Heart right ventricle (tissue), 16 donors: ENCODE results near the gene FRY. TPM values are rescaled to one million over a fixed set of nuclear protein-coding genes. Genes with fewer than 3 reads are reported as not detected.

Experiments
- ATAC-seq, 8 donors: fragments of 200-7000 bp; cut with Tn5 transposase; one replicate each; pipeline ENCODE4 v1.9.1; 2020; ENCODE audit warnings: mild to moderate bottlenecking in 8 of 8, moderate library complexity in 8 of 8, moderate number of reproducible peaks in 1 of 8
- DNase-seq, 2 donors: peaks; one replicate each; pipeline ENCODE4 v3.0.0-alpha.2; 2020
- H3K27ac ChIP-seq, 10 donors: fragments of 200-600 bp; sonication (generic) in 2 of 10; one replicate each; pipeline versions ENCODE4 v1.5.0 to v1.8.0; 2020 to 2022; ENCODE audit warnings: mild to moderate bottlenecking in 3 of 10
- H3K27me3 ChIP-seq, 7 donors: fragments of 200-600 bp; one replicate each; pipeline ENCODE4 v1.8.0; 2021 to 2022; ENCODE audit warnings: mild to moderate bottlenecking in 2 of 7
- H3K36me3 ChIP-seq, 9 donors: fragments of 200-600 bp; sonication (generic) in 1 of 9; one replicate each; pipeline versions ENCODE4 v1.5.0 to v1.8.0; 2020 to 2022; ENCODE audit warnings: mild to moderate bottlenecking in 2 of 9
- H3K4me1 ChIP-seq, 9 donors: fragments of 200-600 bp; sonication (generic) in 1 of 9; one replicate each; pipeline versions ENCODE4 v1.5.0 to v1.8.0; 2020 to 2022; ENCODE audit warnings: mild to moderate bottlenecking in 4 of 9
- H3K4me3 ChIP-seq, 10 donors: fragments of 200-600 bp; sonication (generic) in 2 of 10; one replicate each; pipeline versions ENCODE4 v1.5.0 to v1.8.0; 2020 to 2022; ENCODE audit warnings: mild to moderate bottlenecking in 7 of 10, moderate library complexity in 2 of 10
- H3K9me3 ChIP-seq, 11 donors: fragments of 200-600 bp in 10 of 11; sonication (generic) in 2 of 11; one replicate each; pipeline versions ENCODE4 v1.5.0 to v1.8.0; 2013 to 2022; ENCODE audit warnings: mild to moderate bottlenecking in 2 of 11, control low read depth in 1 of 11, moderate library complexity in 1 of 11
- CTCF ChIP-seq, 9 donors: fragments of 200-600 bp; sonication (generic) in 2 of 9; IDR thresholded peaks; one replicate each; pipeline versions ENCODE4 v1.5.0 to v1.8.0; 2021 to 2022; ENCODE audit warnings: antibody characterized with exemption in 9 of 9, mild to moderate bottlenecking in 5 of 9, moderate library complexity in 1 of 9
- whole genome bisulfite sequencing, 2 donors: extraction: QIAGEN DNeasy Blood & Tissue Kit; methylation state at CpG; one replicate each; pipeline ENCODE4 v1.1.7; 2013; ENCODE audit warnings: inconsistent platforms in 1 of 2; 5-methylcytosine and 5-hydroxymethylcytosine counted together
- intact Hi-C, 10 donors: fragments of 100-400 bp; cut with DNase I; formaldehyde crosslinking; loops; one replicate each; pipeline versions ENCODE4 v1.11.1 to v1.14.2; 2022
- polyA plus RNA-seq, 2 donors: library from polyadenylated mRNA; stranded (reverse); fragments of 200-250 nt; gene quantifications; one replicate each; pipeline ENCODE4 v1.2.3, GENCODE V29; 2013
- total RNA-seq, 10 donors: library from RNA; stranded (reverse); fragmentation: NEBNext Ultra II Directional in 3 of 10; extraction: Animal tissue kit (Norgen Biotek cat#: 25700) in 3 of 10; gene quantifications; one replicate each; pipeline versions ENCODE4 v1.2.1 to v1.2.4, GENCODE V29; 2021 to 2023
- donor health status: Arrhythmogenic right ventricular cardiomyopathy.
- donor health status: ischemic (EF 13 %, LVEDD 7.1; RV severe dilation, severe dysfunction).
- donor health status: healthy with polysubstance abuse.
- donor health status: DM: no; HTN: yes; CAD: no.
- donor health status: DM: no; HTN: no; CAD: no.
- donor health status: ischemic (EF 25% LVEDD 6.9; RV normal size, moderate dysfunction).
- donor health status: ischemic (EF 25% LVEDD 5.7; RV mildly dilated, moderate dysfunction).
- donor health status: healthy.
- donor health status: DM: yes; HTN: yes; CAD: no.
- donor health status: Ischemic cardiomyopathy.
- donor health status: ischemic (EF 35%, LVEDD 5.7; RV mildly dilated, moderate dysfunction).
- donor health status: nonischemic (EF 11% LVEDD 7.7; RV severe dilation, severe dysfunction).
- donor health status: DM: yes; HTN: yes; CAD: no.
- donor health status: PGD.
- donor health status: ischemic (EF 29% LVEDD 5.4; RV normal size, mild dysfunction).
- donor health status: nonischemic (EF 23%, LVEDD 6.1; RV moderate dilation, normal function).

Gene FRY
- total and polyA plus RNA-seq, 12 donors, result 24.9 to 268 (median 207) TPM

- H3K4me3 ChIP-seq, result no peak overlapping the region
- intact Hi-C loops, result no loop called here
- no peaks in the 10 kb centered on the region for H3K9me3 ChIP-seq
- no peaks in the 10 kb centered on the region for H3K36me3 ChIP-seq
- H3K4me1 ChIP-seq, result peaks cover 0 to 11% (median 4%) of the 10 kb centered on the region in 9 donors
- no peak for TF ChIP-seq CTCF (IDR thresholded peaks at IDR 0.05)
- ATAC-seq, result no peak
- no peaks in the 10 kb centered on the region for H3K27me3 ChIP-seq
- no peak for DNase-seq
- 85 to 86% methylated on average over 2 of the region's 2 CpGs for WGBS, 2 donors
- no peak overlapping the region for H3K27ac ChIP-seq
Measured at GRCh38 chr13:32093006-32093405, 61.4 kb downstream of the FRY start.

- H3K4me1 ChIP-seq, result peaks cover 0 to 11% (median 0%) of the 10 kb centered on the region in 9 donors
- no peaks in the 10 kb centered on the region for H3K9me3 ChIP-seq
- no peak for TF ChIP-seq CTCF (IDR thresholded peaks at IDR 0.05)
- 50 to 58% methylated on average over 3 of the region's 3 CpGs for WGBS, 2 donors
- peak overlapping the region in 1 of 10 donors; percentile 5 for H3K27ac ChIP-seq
- H3K4me3 ChIP-seq, result no peak overlapping the region
- H3K27me3 ChIP-seq, result no peaks in the 10 kb centered on the region
- intact Hi-C loops, result no loop called here
- ATAC-seq, result peak in 6 of 8 donors; percentile 28 to 78 (median 58)
- H3K36me3 ChIP-seq, result peaks cover 0 to 24% (median 5%) of the 10 kb centered on the region in 9 donors
- no peak for DNase-seq
Measured at GRCh38 chr13:32098272-32098671, 66.7 kb downstream of the FRY start.

GRCh38 chr13:32105653-32106313, 74.2 kb downstream of the FRY start:
- H3K4me1 ChIP-seq, result peaks cover 0 to 16% (median 8%) of the 10 kb centered on the region in 9 donors
- intact Hi-C loops, result no loop called here
- peaks cover 0 to 5% (median 0%) of the 10 kb centered on the region in 11 donors for H3K9me3 ChIP-seq
- H3K36me3 ChIP-seq, result peaks cover 0 to 59% (median 5%) of the 10 kb centered on the region in 9 donors
- H3K27me3 ChIP-seq, result no peaks in the 10 kb centered on the region
- no peak overlapping the region for H3K27ac ChIP-seq
- no peak for ATAC-seq
- no peak overlapping the region for H3K4me3 ChIP-seq
- no peak for TF ChIP-seq CTCF (IDR thresholded peaks at IDR 0.05)
- no peak for DNase-seq

GRCh38 chr13:32107474-32107873, 75.9 kb downstream of the FRY start:
- TF ChIP-seq CTCF (IDR thresholded peaks at IDR 0.05), result no peak
- DNase-seq, result no peak
- intact Hi-C loops, result no loop called here
- no peak overlapping the region for H3K4me3 ChIP-seq
- H3K27me3 ChIP-seq, result no peaks in the 10 kb centered on the region
- 43 to 54% methylated on average over 4 of the region's 4 CpGs for WGBS, 2 donors
- peak in 2 of 8 donors; percentile 18 for ATAC-seq
- peaks cover 0 to 47% (median 0%) of the 10 kb centered on the region in 9 donors for H3K36me3 ChIP-seq
- peaks cover 0 to 5% (median 0%) of the 10 kb centered on the region in 11 donors for H3K9me3 ChIP-seq
- H3K27ac ChIP-seq, result no peak overlapping the region
- peaks cover 0 to 23% (median 12%) of the 10 kb centered on the region in 9 donors for H3K4me1 ChIP-seq
